HG03175 (cell line): ENCODE measurements around the gene SLC30A3.

Experiments
- ATAC-seq: cut with Tn5 transposase; IDR thresholded peaks from one replicate; pipeline ENCODE4 v1.9.1; 2021; ENCODE audit warnings: mild to moderate bottlenecking, moderate library complexity; ENCODE audit not compliant: unreplicated experiment

Gene SLC30A3

DNA sequence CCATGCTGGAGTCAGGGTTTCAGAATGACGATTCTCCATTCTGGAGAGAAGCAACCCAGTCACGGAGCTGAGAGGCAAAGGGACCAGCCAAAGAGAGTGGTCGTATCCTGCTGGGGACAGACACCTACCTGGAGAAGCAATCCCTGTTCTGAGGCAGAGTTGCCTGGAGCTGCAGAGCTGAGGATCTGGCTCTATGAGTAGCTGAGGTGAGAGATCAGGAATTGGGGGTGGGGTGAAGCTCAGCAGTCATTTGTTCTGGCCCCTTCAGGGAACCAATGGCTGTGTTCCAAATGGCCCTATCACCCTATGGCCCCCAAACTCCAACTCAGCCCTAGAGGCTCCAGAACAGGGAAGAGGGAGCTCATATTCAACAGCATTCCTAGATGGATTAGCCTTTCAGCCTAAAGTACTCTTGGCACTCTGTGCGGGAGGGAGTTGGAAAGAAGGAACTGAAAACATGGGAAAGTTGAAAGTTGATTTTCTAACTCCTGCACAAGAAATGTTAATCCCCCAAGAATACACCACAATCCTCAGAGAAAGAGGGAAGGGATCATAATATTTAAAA is 54.3 kb downstream of the SLC30A3 start:
- no peak for ATAC-seq

DNA sequence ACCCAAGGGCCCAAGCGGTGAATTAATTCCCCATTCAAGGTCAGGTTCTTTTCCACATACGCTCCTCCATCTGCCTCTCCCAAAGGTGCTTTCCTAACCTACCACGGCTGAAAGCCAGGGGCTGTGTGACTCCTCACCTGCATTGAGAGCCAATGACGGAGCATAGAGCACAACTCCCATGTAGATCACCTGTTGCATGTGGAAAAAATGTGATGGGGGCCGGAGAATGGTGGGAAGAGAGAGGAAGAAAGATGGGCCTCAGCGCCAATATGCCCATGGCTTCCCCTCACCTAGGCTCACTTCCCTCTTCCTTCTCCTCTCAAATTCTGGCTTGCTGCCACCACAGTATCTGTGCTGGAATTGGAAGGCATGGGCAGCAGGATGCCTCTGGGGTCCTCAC is 56.5 kb downstream of the SLC30A3 start:
- no peak for ATAC-seq

DNA sequence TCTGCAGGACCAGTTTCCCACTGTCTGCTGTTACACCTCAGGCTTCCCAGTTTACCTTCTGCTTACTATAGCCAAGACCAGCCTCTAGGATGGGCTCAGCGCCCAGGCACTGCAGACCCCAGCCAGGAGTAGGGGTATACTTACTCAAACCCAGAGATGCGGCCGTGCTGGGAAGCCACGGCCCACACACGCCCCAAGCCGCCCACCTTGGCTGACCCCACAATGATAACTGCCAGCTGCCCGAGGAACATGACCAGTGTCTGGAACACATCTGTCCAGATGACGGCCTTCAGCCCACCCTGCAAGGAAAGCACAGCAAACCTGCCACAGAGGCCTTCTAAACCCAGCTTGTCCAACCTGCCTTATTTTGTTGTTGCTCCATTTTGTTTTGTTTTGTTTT is 57.6 kb downstream of the SLC30A3 start:
- ATAC-seq: no peak

DNA sequence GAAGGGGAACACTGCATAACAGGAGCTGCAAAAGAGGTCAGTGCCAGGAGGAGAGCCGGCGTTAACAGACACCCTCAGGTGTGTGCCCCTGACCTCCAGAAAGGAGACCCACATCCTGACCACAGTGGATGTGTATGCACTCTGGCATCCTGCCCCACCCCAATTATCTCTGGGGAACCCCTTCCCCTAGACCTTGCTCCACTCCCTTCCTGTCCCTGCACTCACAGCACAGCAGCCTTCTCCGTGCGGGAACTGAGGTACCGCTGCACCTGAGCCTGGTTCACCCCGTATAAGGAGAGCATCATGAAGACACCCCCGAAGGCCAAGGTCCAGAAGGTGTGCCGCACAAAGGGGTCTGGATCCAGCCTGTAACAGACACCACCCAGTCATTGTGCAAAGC is 58.3 kb downstream of the SLC30A3 start:
- no peak for ATAC-seq

DNA sequence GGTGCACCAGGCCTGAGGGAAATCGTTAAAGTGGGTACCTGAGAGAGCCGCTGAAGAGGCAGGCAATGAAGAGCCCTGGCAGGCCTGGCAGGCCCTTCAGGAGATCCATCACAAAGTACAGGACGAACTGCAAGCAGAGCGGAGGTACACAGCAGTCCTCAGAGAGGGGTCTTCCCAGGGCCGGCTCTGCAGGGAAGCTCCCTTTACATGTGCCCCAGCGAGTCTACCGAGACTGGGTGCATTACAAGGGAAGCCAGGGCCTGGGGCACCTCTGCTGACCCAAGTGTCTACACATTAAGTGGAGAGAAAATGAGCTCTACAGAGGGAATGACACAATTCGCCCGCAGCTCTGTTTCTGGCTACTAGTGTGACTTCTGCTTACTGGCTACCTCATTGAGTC is 59.1 kb downstream of the SLC30A3 start:
- no peak for ATAC-seq
